Lower leg skin (tissue), 3 donors: ENCODE measurements around the gene LBHD1.

Experiments
- CTCF ChIP-seq, 3 donors: fragments of 450-650 bp; IDR thresholded peaks; one replicate each; pipeline ENCODE4 v1.5.1; 2016; ENCODE audit warnings: antibody characterized with exemption in 3 of 3, mild to moderate bottlenecking in 3 of 3, moderate library complexity in 2 of 3
- POLR2A ChIP-seq, 2 donors: fragments of 450-650 bp; IDR thresholded peaks; one replicate each; pipeline ENCODE4 v1.6.1; 2016 to 2017; ENCODE audit warnings: antibody characterized with exemption in 2 of 2, mild to moderate bottlenecking in 1 of 2, moderate library complexity in 1 of 2

GRCh38 chr11:62673196-62673525, 1.1 kb upstream of the LBHD1 start:
- TF ChIP-seq CTCF (IDR thresholded peaks at IDR 0.05) = no peak
- TF ChIP-seq POLR2A (IDR thresholded peaks at IDR 0.05) = no peak
